ENCODE measurements around the gene NFE2L2. TPM values are rescaled to one million over a fixed set of nuclear protein-coding genes. Genes with fewer than 3 reads are reported as not detected.

The NFE2L2 gene
- total and polyA plus RNA-seq, 2 donors (not counting 3 experiments of a cell fraction or from before 2014, with no cell fraction given): 57.1 to 66.2 TPM

- H3K4me3 ChIP-seq (replicated peaks in 1 of 3; ENCODE audit: insufficient read depth in 1 of 3, low read depth in 1 of 3, low read length in 3 of 3): peak overlapping the region in 1 of 3 experiments; percentile 49
- TF ChIP-seq FOS (IDR thresholded peaks at IDR 0.05; ENCODE audit: borderline replicate concordance, insufficient read depth, low read length) (peak; percentile 32), MYC (IDR thresholded peaks at IDR 0.05; ENCODE audit: low read depth, low read length) (no peak), POLR2AphosphoS5 (IDR thresholded peaks at IDR 0.05; ENCODE audit: insufficient read depth, low read depth, low read length) (no peak), JUN (IDR thresholded peaks at IDR 0.05; ENCODE audit: borderline replicate concordance, insufficient read depth, insufficient read length, low read depth) (no peak), GATA2 (IDR thresholded peaks at IDR 0.05; ENCODE audit: insufficient read depth, insufficient read length, low read depth, low read length) (peak; percentile 51)
- TF ChIP-seq, protein P1, sequence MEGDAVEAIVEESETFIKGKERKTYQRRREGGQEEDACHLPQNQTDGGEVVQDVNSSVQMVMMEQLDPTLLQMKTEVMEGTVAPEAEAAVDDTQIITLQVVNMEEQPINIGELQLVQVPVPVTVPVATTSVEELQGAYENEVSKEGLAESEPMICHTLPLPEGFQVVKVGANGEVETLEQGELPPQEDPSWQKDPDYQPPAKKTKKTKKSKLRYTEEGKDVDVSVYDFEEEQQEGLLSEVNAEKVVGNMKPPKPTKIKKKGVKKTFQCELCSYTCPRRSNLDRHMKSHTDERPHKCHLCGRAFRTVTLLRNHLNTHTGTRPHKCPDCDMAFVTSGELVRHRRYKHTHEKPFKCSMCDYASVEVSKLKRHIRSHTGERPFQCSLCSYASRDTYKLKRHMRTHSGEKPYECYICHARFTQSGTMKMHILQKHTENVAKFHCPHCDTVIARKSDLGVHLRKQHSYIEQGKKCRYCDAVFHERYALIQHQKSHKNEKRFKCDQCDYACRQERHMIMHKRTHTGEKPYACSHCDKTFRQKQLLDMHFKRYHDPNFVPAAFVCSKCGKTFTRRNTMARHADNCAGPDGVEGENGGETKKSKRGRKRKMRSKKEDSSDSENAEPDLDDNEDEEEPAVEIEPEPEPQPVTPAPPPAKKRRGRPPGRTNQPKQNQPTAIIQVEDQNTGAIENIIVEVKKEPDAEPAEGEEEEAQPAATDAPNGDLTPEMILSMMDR (IDR thresholded peaks at IDR 0.05; ENCODE audit: extremely low read depth in 1 of 2, insufficient read depth in 1 of 2, low read depth in 1 of 2, low read length in 2 of 2): no peak
- no peaks in the 10 kb centered on the region for H3K36me3 ChIP-seq (ENCODE audit: control insufficient read depth in 2 of 2, extremely low read depth in 1 of 2, insufficient read depth in 2 of 2, low read length in 2 of 2)
- peaks cover 93% of the 10 kb centered on the region for H3K79me2 ChIP-seq (ENCODE audit: control insufficient read depth, insufficient read depth, low read length)
- H3K4me1 ChIP-seq (ENCODE audit: control insufficient read depth, extremely low read depth, insufficient read depth, low read length): peaks cover 68% of the 10 kb centered on the region
- no peaks in the 10 kb centered on the region for H3K9me3 ChIP-seq (replicated peaks; ENCODE audit: control insufficient read depth, insufficient read depth, low read length)
- POLR2A ChIA-PET: no interaction called here
- no peak overlapping the region for H2AFZ ChIP-seq (ENCODE audit: low read depth, low read length)
- CTCF ChIA-PET: interaction anchor here (0.6 to 7.0 kb wide), 4 partner anchors 11 to 77 kb away, joined by 3 to 41 read pairs (median 20); partner anchors contain the start of gene NFE2L2
- H3K9ac ChIP-seq (replicated peaks; ENCODE audit: extremely low read depth, insufficient read depth, low read length): peak overlapping the region; percentile 91
- no peak for DNase-seq (ENCODE audit: low read depth, low spot score)
- peak overlapping the region; percentile 98 for H3K4me2 ChIP-seq (ENCODE audit: insufficient read depth, low read length)
- dilution Hi-C loops (cut with MboI; ENCODE audit: extremely low pct_ligation_motif_present, low sequenced_read_pairs) (no loop called here), intact Hi-C loops (cut with micrococcal nuclease) (loop anchor here (1.0 to 5.0 kb wide), 5 partner anchors 11 to 156 kb away; no protein-coding TSS in a partner anchor)
- no TSS peak for BruUV-seq (replicated peaks)
- H3K9me1 ChIP-seq (replicated peaks; ENCODE audit: control insufficient read depth, extremely low read depth, insufficient read depth, low read length): no peaks in the 10 kb centered on the region
- no peaks in the 10 kb centered on the region for H3K27me3 ChIP-seq (ENCODE audit: control insufficient read depth in 2 of 2, insufficient read depth in 2 of 2, low read length in 2 of 2)
- no peak for FAIRE-seq
- peaks cover 3% of the 10 kb centered on the region for H4K20me1 ChIP-seq (replicated peaks; ENCODE audit: control insufficient read depth, extremely low read depth, insufficient read depth, low read length)
- H3K27ac ChIP-seq (ENCODE audit: insufficient read depth, low read depth, low read length): peak overlapping the region; percentile 99
These were observed 22.8 kb downstream of the NFE2L2 start for GRCh38 chr2:177241711-177242120.
